Left colon (tissue), 2 donors: ENCODE data around the gene LUC7L2. TPM values are rescaled to one million over a fixed set of nuclear protein-coding genes. Genes with fewer than 3 reads are reported as not detected.
A peak's percentile ranks its signal among the peaks of the same experiment; 100 is the strongest.
"Not testable (repeated sequence)": the region's sequence is repeated elsewhere in the genome, so short reads cannot be mapped to it uniquely, and the experiment has no call there.

Experiments
- ATAC-seq: fragments of 200-7000 bp; cut with Tn5 transposase; one replicate; pipeline ENCODE4 v1.9.1; 2020; ENCODE audit warnings: mild to moderate bottlenecking, moderate library complexity
- DNase-seq, 2 donors: peaks; one replicate each; pipeline ENCODE4 v3.0.0-alpha.2; 2020
- intact Hi-C, 2 donors: fragments of 100-400 bp; cut with DNase I in 1 of 2; cut with micrococcal nuclease in 1 of 2; formaldehyde crosslinking; loops; one replicate each; pipeline versions ENCODE4 v1.11.2 to v1.14.0; 2022; cut with DNase I, micrococcal nuclease
- long read RNA-seq: library from polyadenylated mRNA; unstranded; transcript quantifications from one replicate; pipeline ENCODE4 v2.0.0, GENCODE V29; 2021
- total RNA-seq, 2 donors: library from RNA; stranded (reverse); fragmentation: NEBNext Ultra II Directional; extraction: Animal tissue kit (Norgen Biotek cat#: 25700); gene quantifications; one replicate each; pipeline ENCODE4 v1.2.1, GENCODE V29; 2021
- donor health status: DM: no; HTN: no; CAD: no.
- donor health status: DM: yes; HTN: yes; CAD: no.

Gene LUC7L2, protein sequence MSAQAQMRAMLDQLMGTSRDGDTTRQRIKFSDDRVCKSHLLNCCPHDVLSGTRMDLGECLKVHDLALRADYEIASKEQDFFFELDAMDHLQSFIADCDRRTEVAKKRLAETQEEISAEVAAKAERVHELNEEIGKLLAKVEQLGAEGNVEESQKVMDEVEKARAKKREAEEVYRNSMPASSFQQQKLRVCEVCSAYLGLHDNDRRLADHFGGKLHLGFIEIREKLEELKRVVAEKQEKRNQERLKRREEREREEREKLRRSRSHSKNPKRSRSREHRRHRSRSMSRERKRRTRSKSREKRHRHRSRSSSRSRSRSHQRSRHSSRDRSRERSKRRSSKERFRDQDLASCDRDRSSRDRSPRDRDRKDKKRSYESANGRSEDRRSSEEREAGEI
- total RNA-seq = 10 to 100 TPM; 70.0 to 70.8 TPM
- long read RNA-seq, transcript LUC7L2-202 (10 exons, 2,645 nt) = major isoform, 59 of 102 reads
- long read RNA-seq, partial matches to known transcripts = 19 of 102 reads
- long read RNA-seq, other reads (novel, unspliced or antisense) = 23 of 102 reads

- intact Hi-C loops = no loop called here
These were observed at the start of gene LUC7L2 for GRCh38 chr7:139359366-139360209. Gene LUC7L2 (plus strand): TSS chr7:139359894. CDS start chr7:139360262, 368 bp downstream.

DNA sequence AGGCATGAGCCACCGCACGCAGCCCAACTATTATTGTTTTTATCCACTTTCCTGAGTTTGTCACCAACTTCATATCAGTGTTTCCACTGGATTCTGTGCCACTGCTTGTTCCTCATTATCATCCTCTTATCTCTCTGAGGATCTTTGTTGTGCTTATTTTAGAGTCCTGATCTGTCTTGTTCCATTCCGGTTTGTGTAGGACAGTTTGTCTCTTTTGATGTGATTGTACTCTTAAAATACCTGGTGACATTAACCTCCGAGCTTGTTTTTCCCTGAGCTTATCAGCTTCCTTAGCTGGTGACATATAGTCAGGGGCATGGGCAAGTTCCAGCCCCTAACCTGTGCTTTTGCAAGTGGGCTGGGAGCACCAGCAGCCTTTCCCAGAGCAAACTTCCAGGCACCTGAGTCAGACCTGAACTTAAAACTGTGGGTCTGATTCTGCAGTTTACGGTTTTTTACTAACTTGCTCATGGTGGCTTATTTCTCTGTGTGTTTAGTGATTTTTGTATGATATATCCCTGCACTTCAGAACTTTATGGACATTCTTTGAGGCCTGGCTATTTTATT is 41.7 kb upstream of the LUC7L2 start:
- intact Hi-C loops = no loop called here
- DNase-seq (no peak), ATAC-seq (no peak)

More at GRCh38 chr7:139359366-139360209, at the start of gene LUC7L2:
- DNase-seq (peak; percentile 99 to 100), ATAC-seq (peak; percentile 88)

GRCh38 chr7:139321071-139321745 is 38.5 kb upstream of the LUC7L2 start:
- ATAC-seq (peak; percentile 77), DNase-seq (no peak)
- intact Hi-C loops = no loop called here

DNA sequence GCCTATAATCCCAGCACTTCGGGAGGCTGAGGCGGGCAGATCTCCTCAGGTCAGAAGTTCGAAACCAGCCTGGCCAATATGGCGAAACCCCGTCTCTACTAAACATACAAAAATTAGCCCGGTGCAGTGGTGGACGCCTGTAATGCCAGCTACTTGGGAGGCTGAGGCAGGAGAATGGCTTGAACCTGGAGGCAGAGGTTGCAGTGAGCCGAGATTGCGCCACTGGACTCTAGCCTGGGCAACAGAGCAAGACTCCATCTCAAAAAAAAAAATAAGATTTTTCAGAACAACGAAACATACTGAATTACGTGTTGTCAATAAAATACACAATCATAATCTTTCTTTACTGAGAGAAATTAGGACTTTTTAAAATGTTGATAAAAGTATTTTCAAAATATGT is 35.0 kb upstream of the LUC7L2 start:
- intact Hi-C loops, ATAC-seq, DNase-seq: not testable (repeated sequence)

DNA sequence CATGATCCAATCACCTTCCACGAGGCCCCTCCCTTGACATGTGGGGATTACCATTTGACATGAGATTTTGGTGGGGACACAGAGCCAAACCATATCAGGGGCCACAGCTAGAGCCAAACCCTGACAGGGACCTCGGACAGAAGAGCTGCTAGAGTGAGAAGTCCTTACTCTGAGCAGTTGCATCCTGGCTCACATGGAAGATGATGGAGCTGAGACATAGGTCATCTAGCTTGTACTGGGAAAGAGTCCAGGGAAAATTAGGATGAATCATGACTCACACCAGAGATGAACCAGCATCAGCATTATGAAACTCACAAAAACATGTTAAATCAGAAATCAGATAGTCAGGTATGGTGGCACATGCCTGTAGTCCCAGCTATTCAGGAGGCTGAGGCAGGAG is 31.3 kb upstream of the LUC7L2 start:
- ATAC-seq (no peak), DNase-seq (no peak)
- intact Hi-C loops = no loop called here

DNA sequence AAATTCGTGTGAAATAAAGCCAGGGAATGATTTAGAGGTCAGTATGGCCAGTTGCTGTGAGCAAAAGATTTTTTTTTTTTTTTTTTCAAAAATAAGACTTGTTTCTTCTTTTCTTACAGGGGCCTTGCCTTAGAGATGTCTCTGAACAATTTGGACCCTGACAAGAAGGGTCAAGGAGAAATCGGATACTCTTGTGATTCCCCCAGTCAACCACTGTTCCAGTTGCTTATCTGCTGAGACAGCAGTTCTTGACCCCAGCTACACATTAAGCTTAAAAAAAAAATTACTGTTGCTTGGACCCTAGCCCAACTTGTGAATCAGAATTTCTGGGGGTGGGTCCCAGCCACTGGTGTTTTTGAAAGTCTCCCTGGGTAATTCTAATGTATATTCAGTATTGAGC is 30.6 kb upstream of the LUC7L2 start:
- no peak for ATAC-seq
- DNase-seq = no peak
- intact Hi-C loops = no loop called here

DNA sequence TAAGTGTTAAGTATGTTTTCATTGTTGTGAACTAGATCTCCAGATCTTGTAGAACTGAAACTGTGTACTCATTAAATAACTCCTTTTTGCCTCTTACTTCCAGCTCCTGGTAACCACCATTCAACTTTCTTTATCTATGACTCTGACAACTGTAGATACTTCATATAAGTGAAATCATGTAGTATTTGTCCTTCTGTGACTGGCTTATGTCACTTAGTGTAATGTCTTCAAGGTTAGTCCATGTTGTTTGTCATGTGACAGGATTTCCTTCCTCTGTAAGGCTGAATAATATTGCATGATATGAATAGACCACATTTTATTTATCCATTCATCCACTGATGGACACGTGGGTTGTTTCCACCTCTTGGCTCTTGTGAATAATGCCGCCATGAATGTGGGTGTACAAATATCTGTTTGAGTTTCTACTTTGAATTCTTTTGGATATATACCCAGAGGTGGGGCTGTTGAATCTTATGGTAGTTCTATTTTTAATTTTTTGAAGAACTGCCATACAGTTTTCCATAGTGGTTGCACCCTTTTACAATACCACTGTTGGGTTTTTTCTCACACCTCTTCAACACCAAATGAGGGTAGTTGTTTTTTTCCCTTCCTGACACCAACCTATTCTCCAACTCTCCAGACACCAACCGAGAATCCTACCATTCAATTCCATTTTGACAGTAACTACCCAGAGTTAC is 29.2 kb upstream of the LUC7L2 start:
- intact Hi-C loops = no loop called here
- ATAC-seq (no peak), DNase-seq (no peak)

DNA sequence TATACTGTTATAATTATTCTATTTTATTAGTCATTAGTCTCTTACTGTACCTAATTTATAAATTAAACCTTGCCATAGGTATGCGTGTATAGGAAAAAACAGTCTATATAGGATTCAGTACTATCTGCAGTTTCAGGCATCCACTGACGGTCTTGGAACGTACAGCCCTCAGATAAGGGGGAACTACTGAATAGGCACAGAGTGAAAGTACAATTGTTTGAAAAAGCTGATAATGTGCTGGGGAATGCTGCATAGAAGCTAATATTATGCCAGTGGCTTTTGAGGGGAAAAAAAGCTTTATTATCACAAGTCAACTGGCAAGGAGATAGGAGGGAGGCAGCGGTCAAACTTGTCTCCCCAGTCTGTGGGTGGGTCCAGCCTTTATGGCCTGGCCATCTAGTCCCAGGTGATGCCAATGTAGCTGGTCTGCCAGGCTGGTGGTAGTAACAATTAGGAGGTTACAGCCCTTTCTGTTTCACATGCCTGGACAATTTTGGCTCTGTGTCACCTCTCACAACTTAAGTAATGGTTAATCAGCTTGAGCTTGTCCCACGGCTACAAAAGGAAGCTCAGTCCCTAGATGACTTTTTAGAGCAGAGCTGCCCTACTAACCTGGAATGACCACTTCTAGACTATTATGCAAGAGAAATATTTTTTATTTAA is 26.9 kb upstream of the LUC7L2 start:
- intact Hi-C loops = no loop called here
- ATAC-seq = peak; percentile 70
- DNase-seq = no peak

- ATAC-seq, DNase-seq, intact Hi-C loops: not testable (repeated sequence)
These were observed 26.3 kb upstream of the LUC7L2 start for GRCh38 chr7:139333443-139333842.

- no peak for ATAC-seq
- no peak for DNase-seq
- intact Hi-C loops = no loop called here
These were observed 25.1 kb upstream of the LUC7L2 start for GRCh38 chr7:139334399-139335150.

- intact Hi-C loops = no loop called here
- DNase-seq = no peak
- no peak for ATAC-seq
These were observed 20.7 kb upstream of the LUC7L2 start for GRCh38 chr7:139339025-139339424.

GRCh38 chr7:139339698-139340036 is 20.0 kb upstream of the LUC7L2 start:
- ATAC-seq (no peak), DNase-seq (no peak)
- intact Hi-C loops = no loop called here

GRCh38 chr7:139340037-139340807 is 19.5 kb upstream of the LUC7L2 start:
- intact Hi-C loops = no loop called here

DNA sequence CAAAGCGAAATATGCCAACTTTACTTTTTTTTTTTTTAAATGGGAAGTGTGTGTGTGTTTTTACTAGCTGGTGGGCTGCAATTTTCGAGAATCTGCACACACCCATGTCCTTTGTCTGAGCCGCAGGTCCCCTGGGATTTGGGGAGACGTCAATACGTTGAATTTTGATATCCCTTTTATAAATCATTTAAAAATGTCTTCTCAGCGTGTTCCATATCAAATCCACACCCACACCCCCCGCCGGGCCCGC is 19.0 kb upstream of the LUC7L2 start:
- ATAC-seq (peak; percentile 13), DNase-seq (no peak)
- intact Hi-C loops = no loop called here

More at GRCh38 chr7:139340037-139340807, 19.5 kb upstream of the LUC7L2 start:
- DNase-seq = peak; percentile 98 to 99
- ATAC-seq = peak; percentile 81

- intact Hi-C loops = no loop called here
- DNase-seq (peak; percentile 95 to 96), ATAC-seq (peak; percentile 74)
These were observed 18.5 kb upstream of the LUC7L2 start, which contains the start of gene FMC1 for GRCh38 chr7:139341058-139341775. Gene FMC1 (plus strand): TSS chr7:139341337. CDS start chr7:139341385, 48 bp downstream.

DNA sequence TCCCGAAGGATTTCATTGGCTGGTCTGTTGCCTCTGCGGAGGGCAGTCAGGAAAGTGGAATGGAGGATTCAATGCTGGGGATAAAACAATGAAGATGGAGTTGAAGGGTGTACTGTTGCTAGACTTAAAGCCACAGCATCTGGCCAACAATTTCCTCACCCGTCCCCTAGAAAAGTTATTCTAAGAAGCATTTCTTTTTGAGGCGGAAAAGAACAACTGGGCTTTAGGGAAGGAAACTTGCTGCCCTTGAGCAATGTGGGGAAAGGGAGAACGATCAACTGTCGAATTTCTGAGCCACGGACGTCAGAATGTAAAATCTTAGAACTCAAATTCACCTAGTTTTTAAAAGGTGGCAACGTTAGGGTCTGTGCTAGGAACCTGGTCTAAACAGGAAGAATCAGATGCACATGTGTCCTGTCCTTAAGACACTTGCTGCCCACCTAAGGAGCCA is 17.9 kb upstream of the LUC7L2 start:
- DNase-seq = peak in 1 of 2 donors; percentile 10
- no peak for ATAC-seq
- intact Hi-C loops = no loop called here
